DMS53 treated with DMSO at 0.1 percent for 48 hours (cell line): ENCODE results near the gene SCRN1.

Experiments
- DNase-seq: peaks from one replicate; lab custom pipeline; 2025; ENCODE audit not compliant: unreplicated experiment; lab: John Stamatoyannopoulos, UW

Gene SCRN1

GRCh38 chr7:29989257-29989995 is at the start of gene SCRN1:
Gene SCRN1 (minus strand): TSS chr7:29989801. CDS start chr7:29969067, 20,734 bp downstream.
- peak; percentile 31 for DNase-seq

- DNase-seq = no peak
Observed at GRCh38 chr7:30038196-30038980, 48.8 kb upstream of the SCRN1 start.

DNA sequence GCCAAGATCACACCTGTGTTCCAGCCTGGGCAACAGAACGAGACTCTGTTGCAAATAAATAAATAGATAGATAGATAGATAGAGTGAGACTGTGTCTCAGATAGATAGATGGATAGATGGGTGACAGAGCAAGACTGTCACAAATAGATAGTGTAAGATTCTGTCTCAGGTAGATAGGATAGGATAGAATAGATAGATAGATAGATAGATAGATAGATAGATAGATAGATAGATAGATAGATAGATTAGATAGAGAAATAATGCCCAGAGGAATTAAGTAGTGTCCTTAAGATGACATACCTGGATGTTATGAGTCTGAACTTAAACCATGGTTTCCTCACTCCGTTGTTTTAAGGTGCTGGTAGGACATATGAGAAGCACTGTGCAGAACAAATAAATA is 46.6 kb upstream of the SCRN1 start:
- DNase-seq = no peak

- no peak for DNase-seq
Observed at GRCh38 chr7:30034501-30034900, 44.9 kb upstream of the SCRN1 start.

- peak; percentile 44 for DNase-seq
Observed at GRCh38 chr7:30032310-30033125, 42.9 kb upstream of the SCRN1 start.

- no peak for DNase-seq
Observed at GRCh38 chr7:30029696-30030095, 40.1 kb upstream of the SCRN1 start.

- peak; percentile 53 for DNase-seq
Observed at GRCh38 chr7:30028749-30029635, 39.4 kb upstream of the SCRN1 start.

GRCh38 chr7:30028216-30028748 is 38.7 kb upstream of the SCRN1 start, which contains the start of gene PLEKHA8:
Gene PLEKHA8 (plus strand): TSS chr7:30028412. CDS start chr7:30028763, 351 bp downstream.
- DNase-seq = peak; percentile 91

DNA sequence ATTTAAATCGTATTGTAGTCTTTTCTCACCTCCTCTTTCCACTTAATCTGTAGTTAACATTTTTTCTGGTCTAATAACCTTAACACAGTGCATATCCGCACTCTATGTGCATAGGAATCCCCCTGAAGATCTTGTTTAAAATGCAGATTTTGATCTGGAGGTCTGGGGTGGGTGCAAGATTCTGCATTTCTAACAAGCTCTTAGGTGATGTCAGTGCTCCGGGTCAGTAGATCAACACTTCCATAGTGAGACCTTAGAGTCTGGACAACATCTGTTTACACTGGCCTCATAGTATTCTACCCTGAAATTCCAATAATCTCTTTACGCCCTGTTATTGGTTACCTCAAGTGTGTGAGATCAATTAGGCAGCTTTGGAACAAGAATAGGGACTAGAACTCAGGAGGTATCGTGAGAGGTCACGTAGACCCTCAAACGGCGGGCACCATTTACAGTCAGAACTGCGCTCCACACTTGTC is 38.2 kb upstream of the SCRN1 start:
- DNase-seq = peak; percentile 91

DNA sequence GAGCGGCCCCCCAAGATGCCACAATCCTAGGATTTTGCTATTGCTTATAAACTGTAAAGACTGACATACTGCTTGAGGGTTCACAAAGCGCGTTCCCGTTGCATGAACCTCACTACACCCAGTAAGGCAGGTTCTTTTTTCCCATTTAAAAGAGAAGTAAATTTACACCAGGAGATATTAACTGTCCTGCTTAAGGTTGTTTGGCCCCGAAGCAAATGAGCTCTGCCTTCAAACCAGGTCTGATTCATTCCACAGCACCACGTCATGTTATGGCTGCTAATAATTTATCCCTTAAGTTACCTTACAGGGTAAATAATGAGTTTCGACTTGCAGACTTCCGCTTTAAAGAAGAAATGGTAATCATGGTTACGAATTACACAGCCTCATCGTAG is 37.5 kb upstream of the SCRN1 start:
- DNase-seq = peak; percentile 90

DNA sequence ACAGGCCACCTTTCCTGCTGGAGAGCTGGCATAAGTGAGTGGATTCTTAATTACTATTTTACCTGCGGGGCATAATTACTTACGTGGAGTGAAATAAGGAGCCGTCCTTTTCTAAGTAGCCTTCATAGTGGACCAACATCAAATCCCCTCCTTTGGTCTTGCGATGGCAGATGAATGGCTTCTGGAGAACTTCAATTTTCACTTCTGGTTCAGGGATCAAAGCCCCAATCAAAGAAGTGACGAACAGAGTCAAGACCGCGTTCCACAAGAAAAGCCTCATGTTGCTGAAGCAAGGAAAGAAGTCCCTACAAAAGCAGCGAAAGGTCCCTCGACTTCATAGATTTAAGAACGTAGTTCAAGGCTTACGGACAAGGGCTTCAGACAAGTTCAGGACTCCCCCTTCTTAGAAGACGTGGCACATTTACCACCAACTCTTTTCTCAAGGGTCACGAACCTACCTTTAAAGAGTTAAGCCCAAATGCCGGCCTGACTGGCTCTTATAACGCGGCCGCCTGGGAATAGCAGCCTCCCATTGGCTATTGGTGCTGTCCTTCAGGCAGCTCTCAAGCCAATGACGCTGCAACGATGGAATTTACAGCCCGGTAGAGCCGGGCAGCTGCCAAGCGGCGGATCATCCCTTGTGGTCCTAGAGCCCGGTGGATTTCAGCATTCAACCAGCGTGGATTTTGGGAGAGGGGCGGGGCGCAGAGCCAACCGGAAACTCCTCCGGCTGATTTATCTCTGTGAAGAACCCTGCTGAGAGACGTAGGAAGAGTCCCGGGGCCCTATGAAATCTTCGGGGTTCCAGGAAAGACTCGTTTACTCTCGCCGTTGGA is 36.8 kb upstream of the SCRN1 start, which contains the start of gene FKBP14:
Gene FKBP14, minus strand, starts transcription at position 474 of the 836 bp plus-strand sequence. Its CDS starts 194 bp downstream, at position 280.
- DNase-seq = peak; percentile 100

- no peak for DNase-seq
Observed at GRCh38 chr7:30023524-30023923, 33.9 kb upstream of the SCRN1 start.

DNA sequence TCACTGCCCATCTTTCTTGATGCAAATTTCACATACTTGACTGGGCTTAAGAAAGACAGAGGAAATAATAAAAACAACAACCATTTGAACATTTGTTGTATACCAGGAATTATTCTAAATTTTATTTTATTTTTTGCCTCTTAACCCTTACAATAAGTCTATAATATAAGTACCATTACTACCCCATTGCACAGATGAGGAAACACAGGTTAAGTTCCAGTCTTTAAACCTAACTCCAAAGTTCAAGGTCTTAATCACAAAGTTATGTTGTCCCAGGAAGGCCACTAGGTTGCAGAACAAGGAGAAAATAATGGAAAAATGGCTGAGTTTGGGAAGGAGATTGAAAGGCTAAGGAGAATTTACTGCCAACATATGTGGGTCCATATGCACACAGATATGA is 33.4 kb upstream of the SCRN1 start:
- no peak for DNase-seq

GRCh38 chr7:30020535-30020934 is 30.9 kb upstream of the SCRN1 start:
- DNase-seq = peak; percentile 12

GRCh38 chr7:30019960-30020359 is 30.4 kb upstream of the SCRN1 start:
- DNase-seq = no peak

DNA sequence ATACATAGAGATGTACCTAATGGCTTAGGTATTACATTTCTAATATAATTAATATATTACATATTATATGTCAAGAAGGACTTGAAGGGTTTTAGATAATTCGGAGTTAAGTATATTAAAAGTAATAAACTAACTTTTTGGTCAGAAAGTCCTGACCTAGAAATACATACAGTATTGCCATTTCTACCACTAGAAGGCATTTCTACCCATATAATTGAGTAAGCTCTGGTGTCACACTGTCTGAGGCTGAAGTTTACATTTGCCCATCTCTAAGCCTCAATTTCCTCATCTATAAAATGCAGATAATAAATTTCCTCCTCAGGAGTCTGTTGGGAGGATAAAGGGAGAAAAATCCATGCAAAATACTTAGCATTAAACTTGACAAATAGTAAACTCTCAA is 29.8 kb upstream of the SCRN1 start:
- DNase-seq = no peak

DNA sequence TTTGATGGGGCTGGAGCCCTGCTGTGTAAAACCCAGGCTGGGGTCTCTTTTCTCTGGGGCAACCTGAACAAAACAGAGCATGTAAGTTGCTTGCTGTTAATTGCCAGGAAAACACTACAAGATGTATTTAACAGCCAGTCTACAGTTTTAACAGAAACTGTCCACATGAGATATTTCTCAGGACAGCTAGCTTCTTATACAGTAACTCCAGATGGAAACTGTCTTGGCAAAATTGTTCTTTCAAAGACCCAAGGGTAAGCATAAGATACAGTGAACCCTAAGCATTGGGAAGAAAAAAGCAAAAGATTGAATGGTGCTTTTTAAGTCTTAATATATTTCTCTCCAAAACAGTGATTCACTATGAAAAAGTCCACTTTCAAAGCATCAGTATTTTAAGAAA is 28.9 kb upstream of the SCRN1 start:
- no peak for DNase-seq

DNA sequence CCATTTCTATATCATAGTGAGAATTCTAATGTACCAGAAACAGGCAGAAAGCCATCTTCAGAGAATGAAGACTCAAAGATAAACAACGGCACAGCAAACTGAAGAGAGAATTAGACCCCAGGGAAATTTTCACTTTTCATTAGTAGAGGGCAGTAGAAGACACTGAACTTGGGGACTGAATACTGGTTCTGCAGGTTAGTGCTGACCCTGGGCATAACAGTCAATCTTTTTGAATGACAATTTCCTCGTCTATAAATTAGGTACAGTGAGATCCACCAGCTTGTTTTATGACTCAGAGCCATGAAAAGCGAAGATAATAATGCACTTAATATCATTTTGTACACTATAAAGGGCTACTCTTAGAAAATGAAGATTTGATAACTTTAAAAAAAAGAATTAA is 23.2 kb upstream of the SCRN1 start:
- DNase-seq = no peak

DNA sequence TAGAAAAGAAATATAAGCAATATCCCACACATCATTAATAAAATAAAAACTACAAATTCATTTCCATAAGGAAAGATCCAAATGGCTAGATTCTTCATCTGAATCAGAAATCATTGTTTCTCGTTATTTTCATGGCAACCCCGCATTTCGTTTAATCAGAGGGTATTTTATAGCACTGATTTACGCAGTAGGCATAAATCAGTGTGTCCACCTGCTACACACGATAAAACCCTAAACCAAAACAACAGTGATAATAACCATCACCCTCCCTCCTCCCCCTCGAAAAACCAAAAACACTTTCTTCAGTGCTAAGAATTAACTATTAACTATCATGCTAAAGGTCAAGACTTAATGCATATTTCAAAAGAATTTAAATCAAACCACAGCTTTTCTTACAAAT is 20.4 kb upstream of the SCRN1 start:
- no peak for DNase-seq
